GM19468 (cell line): Measurements from ENCODE around the gene GFER.

Experiments
- ATAC-seq: cut with Tn5 transposase; IDR thresholded peaks from one replicate; pipeline ENCODE4 v1.9.1; 2021; ENCODE audit warnings: mild to moderate bottlenecking, moderate library complexity, moderate number of reproducible peaks; ENCODE audit not compliant: unreplicated experiment; ENCODE audit errors: extremely low read depth

Gene GFER

GRCh38 chr16:2036200-2036966 is 52.4 kb downstream of the GFER start:
- ATAC-seq: no peak

GRCh38 chr16:2037115-2037514 is 53.1 kb downstream of the GFER start:
- no peak for ATAC-seq
